ENCODE measurements around the gene TMEM63C. TPM values are rescaled to one million over a fixed set of nuclear protein-coding genes. Genes with fewer than 3 reads are reported as not detected.

TMEM63C gene
- total RNA-seq, 4 donors from 2014 or later, result 0.08 to 0.13 (median 0.10) TPM; not detected in 1

- TF ChIP-seq EP300 (IDR thresholded peaks at IDR 0.05) (no peak), POLR2A (IDR thresholded peaks at IDR 0.05) (no peak), CTCF (IDR thresholded peaks at IDR 0.05) (no peak), POLR2AphosphoS5 (IDR thresholded peaks at IDR 0.05) (no peak)
- Histone ChIP-seq H3K4me1 (no peaks in the 10 kb centered on the region), H3K27me3 (peaks cover 80% of the 10 kb centered on the region), H3K9me3 (no peaks in the 10 kb centered on the region), H3K4me3 (no peak overlapping the region), H3K36me3 (no peaks in the 10 kb centered on the region), H3K27ac (no peak overlapping the region)
- WGBS, 2 donors (ENCODE audit: low coverage in 1 of 2), result 60% methylated on average over 1 of the region's 4 CpGs; no CpG with 5 or more reads in 1 of the 2 donors
- ATAC-seq, result no peak
These were observed 20.1 kb downstream of the TMEM63C start for GRCh38 chr14:77201696-77202095.

GRCh38 chr14:77203611-77204458 lies 22.2 kb downstream of the TMEM63C start:
- H3K9me3 ChIP-seq, result no peaks in the 10 kb centered on the region
- no peaks in the 10 kb centered on the region for H3K4me1 ChIP-seq
- no peaks in the 10 kb centered on the region for H3K36me3 ChIP-seq
- H3K4me3 ChIP-seq, result no peak overlapping the region
- H3K27me3 ChIP-seq, result peaks cover 64% of the 10 kb centered on the region
- no peak for ATAC-seq
- no peak overlapping the region for H3K27ac ChIP-seq
- no peak for TF ChIP-seq CTCF (IDR thresholded peaks at IDR 0.05)
- TF ChIP-seq EP300 (IDR thresholded peaks at IDR 0.05), result no peak
- TF ChIP-seq POLR2A (IDR thresholded peaks at IDR 0.05), result no peak
- no peak for TF ChIP-seq POLR2AphosphoS5 (IDR thresholded peaks at IDR 0.05)
- WGBS, 2 donors (ENCODE audit: low coverage in 1 of 2), result 51 to 100% methylated on average over 1 to 2 of the region's 5 CpGs

- Histone ChIP-seq H3K27me3 (peaks cover 60% of the 10 kb centered on the region), H3K4me3 (no peak overlapping the region)
These were observed 22.8 kb downstream of the TMEM63C start for GRCh38 chr14:77204459-77204771.

GRCh38 chr14:77204907-77205306 lies 23.3 kb downstream of the TMEM63C start:
- TF ChIP-seq EP300 (IDR thresholded peaks at IDR 0.05) (no peak), CTCF (IDR thresholded peaks at IDR 0.05) (no peak), POLR2AphosphoS5 (IDR thresholded peaks at IDR 0.05) (no peak), POLR2A (IDR thresholded peaks at IDR 0.05) (no peak)
- no peak for ATAC-seq
- no peaks in the 10 kb centered on the region for H3K4me1 ChIP-seq
- H3K9me3 ChIP-seq, result no peaks in the 10 kb centered on the region
- no peaks in the 10 kb centered on the region for H3K36me3 ChIP-seq
- H3K4me3 ChIP-seq, result no peak overlapping the region
- no peak overlapping the region for H3K27ac ChIP-seq
- WGBS, 2 donors (ENCODE audit: low coverage in 1 of 2), result 88% methylated on average over 1 of the region's 1 CpG; no CpG with 5 or more reads in 1 of the 2 donors
- H3K27me3 ChIP-seq, result peaks cover 55% of the 10 kb centered on the region

More at GRCh38 chr14:77204459-77204771, 22.8 kb downstream of the TMEM63C start:
- Histone ChIP-seq H3K9me3 (no peaks in the 10 kb centered on the region), H3K36me3 (no peaks in the 10 kb centered on the region), H3K4me1 (no peaks in the 10 kb centered on the region), H3K27ac (no peak overlapping the region)
- ATAC-seq, result no peak
- 39 to 64% methylated on average over 4 to 6 of the region's 6 CpGs for WGBS, 2 donors (ENCODE audit: low coverage in 1 of 2)
- no peak for TF ChIP-seq EP300 (IDR thresholded peaks at IDR 0.05)
- no peak for TF ChIP-seq CTCF (IDR thresholded peaks at IDR 0.05)
- TF ChIP-seq POLR2A (IDR thresholded peaks at IDR 0.05), result no peak
- TF ChIP-seq POLR2AphosphoS5 (IDR thresholded peaks at IDR 0.05), result no peak

GRCh38 chr14:77205566-77205965 lies 24.0 kb downstream of the TMEM63C start:
- no peak overlapping the region for H3K4me3 ChIP-seq
- no peaks in the 10 kb centered on the region for H3K4me1 ChIP-seq
- TF ChIP-seq POLR2A (IDR thresholded peaks at IDR 0.05) (no peak), CTCF (IDR thresholded peaks at IDR 0.05) (no peak), EP300 (IDR thresholded peaks at IDR 0.05) (no peak), POLR2AphosphoS5 (IDR thresholded peaks at IDR 0.05) (no peak)
- WGBS, 2 donors (ENCODE audit: low coverage in 1 of 2), result 63% methylated on average over 1 to 3 of the region's 4 CpGs
- H3K27ac ChIP-seq, result no peak overlapping the region
- no peaks in the 10 kb centered on the region for H3K36me3 ChIP-seq
- no peaks in the 10 kb centered on the region for H3K9me3 ChIP-seq
- no peak for ATAC-seq
- peaks cover 48% of the 10 kb centered on the region for H3K27me3 ChIP-seq
